ENCODE results near the gene CAPRIN2.
A peak's percentile ranks its signal among the peaks of the same experiment; 100 is the strongest.

The CAPRIN2 gene, protein sequence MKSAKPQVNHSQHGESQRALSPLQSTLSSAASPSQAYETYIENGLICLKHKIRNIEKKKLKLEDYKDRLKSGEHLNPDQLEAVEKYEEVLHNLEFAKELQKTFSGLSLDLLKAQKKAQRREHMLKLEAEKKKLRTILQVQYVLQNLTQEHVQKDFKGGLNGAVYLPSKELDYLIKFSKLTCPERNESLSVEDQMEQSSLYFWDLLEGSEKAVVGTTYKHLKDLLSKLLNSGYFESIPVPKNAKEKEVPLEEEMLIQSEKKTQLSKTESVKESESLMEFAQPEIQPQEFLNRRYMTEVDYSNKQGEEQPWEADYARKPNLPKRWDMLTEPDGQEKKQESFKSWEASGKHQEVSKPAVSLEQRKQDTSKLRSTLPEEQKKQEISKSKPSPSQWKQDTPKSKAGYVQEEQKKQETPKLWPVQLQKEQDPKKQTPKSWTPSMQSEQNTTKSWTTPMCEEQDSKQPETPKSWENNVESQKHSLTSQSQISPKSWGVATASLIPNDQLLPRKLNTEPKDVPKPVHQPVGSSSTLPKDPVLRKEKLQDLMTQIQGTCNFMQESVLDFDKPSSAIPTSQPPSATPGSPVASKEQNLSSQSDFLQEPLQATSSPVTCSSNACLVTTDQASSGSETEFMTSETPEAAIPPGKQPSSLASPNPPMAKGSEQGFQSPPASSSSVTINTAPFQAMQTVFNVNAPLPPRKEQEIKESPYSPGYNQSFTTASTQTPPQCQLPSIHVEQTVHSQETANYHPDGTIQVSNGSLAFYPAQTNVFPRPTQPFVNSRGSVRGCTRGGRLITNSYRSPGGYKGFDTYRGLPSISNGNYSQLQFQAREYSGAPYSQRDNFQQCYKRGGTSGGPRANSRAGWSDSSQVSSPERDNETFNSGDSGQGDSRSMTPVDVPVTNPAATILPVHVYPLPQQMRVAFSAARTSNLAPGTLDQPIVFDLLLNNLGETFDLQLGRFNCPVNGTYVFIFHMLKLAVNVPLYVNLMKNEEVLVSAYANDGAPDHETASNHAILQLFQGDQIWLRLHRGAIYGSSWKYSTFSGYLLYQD

DNA sequence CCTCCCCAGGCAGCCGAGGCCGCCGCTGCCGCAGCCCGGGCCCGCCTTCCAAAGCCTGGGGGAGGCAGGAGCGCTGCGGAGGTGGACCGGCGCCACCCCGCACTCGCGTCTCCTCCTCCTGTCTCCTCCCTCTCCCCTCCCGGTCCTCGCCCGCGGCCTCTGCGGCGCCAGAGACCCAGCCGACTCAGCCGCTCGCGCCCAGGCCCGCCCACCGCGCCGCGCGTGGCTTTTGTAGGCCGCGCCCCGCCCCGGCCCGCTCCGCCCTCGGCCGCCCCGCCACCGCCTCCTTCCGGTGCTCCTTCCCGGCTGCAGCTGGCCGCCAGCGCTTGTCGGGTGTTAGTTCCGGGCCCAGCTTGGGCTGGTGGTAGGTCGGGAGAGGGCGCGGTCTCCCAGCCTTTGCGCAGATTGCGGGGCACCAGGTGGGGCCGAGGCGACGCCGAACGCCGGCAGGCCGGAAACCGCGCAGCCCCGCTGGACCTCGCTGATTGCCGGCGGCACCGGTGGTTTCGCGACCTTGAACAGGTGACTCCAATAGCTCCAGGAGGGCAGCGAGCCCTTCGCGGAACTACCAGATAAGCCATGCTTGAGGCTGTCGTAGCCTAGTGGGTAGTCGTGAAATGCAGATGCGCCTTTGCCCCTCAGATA, at the start of gene CAPRIN2:
TSS of gene CAPRIN2 (minus strand) at position 202 of the 645 bp plus-strand sequence. CDS start 1,431 bp downstream, outside the sequence.
- peak; percentile 95 for DNase-seq (ENCODE audit: low read depth)

DNA sequence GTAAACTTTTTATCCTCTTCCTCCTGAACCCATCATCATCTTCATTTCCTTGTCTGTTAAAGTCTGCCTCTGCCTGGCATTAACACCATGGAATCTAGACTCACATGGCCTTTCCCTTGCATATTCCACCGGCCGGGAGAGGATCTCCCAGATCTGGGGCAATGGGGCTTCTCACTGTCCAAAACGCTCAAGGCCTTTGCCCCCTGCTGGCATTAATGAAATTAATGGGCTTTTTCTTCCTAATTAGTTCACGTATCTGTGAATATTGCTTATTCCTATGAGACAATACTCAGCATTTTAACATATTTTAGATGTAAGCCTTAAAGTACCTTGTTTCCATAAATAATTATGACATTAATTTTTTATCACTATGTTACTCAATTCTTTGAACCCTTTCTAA, 42.9 kb upstream of the CAPRIN2 start:
- DNase-seq (ENCODE audit: low read depth) = no peak

DNA sequence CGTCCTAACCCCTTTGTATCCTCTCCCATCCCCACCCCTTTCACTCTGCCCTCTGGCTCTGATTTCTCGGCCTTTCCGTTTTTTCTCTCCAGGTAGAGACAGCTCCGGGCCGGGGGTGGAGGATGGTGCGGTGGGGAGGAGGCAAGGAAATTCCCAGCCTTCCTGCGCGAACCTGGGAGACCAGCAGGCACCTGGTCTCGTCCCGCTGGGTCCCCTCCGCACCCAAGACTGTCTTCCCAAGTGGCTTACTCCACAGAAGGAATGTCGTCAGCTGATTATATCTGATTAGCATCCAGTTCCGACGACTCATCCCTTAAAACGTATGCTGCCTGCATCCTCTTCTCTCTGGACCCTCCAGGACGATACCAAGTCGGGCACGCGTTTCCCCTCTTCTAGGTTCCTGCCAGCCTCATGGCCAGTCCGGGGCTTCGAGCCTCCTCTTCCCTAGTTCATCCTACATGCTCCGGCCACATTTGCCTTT, 42.2 kb upstream of the CAPRIN2 start:
- peak; percentile 51 for DNase-seq (ENCODE audit: low read depth)

DNA sequence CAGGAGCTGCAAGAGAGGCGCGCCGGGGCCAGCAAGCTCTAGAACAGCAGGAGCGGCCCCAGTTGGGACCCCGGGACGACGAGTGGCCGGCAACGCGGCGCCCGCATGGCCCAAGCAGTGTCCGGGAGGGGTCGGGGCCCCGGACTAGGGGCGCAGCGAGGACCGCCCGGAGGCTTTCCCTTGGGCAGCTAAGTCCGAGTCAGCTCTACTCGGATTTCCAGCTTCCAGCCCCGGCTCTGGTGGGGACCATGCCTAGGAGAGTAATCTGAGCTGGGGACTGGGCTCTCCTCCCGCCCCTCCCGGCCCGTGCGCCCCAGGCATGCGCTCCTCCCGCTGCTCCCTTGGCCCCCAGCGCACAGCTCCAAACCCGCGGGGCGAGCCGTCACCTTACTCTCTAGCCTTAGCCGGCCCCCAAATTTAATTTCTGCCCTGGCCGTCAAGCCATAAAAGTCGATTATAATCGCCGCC, 41.6 kb upstream of the CAPRIN2 start:
- peak; percentile 86 for DNase-seq (ENCODE audit: low read depth)

DNA sequence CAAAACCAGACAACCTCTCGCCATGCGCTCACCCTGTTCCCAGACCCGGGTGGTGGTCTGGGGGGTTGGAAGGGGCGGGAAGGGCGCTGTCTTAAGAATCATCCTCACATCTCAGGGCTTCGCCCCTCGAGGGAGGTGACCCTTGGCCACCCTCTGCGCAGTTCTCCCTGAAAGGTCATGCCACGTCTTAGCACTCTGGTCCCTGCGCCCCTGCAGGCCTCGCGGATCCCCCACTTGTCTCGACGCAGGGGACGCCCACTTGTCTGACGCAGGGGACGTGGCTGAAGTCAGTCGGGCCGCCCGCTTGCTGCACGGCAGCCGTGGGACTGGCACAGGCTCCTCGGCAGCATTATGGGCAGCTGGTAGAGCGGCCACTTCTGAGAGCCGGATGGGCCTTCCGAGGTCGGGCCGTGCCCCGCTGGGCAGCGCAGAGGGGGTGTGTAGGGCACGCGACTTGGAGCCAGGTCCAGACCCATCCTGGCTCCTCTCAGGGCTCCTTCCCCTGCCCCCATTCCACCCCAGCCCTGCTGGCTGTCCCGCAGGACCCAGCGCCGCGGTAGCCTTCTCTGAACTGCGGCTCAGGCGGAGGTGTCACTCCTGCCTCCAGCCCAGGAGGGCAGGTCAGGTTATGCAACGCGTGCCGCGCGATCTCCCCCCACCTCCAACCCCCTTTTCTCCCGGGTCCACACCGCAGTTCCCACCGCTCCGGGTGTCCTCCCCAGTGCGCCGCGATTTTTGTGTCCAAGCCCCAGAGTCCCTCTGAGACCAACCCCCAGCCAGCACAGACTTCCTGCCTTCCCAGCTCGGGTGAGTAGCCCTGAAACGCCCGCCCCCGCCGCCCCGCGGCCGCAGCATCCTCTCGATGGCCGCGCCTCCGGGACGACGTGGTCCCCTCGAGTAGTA, 40.9 kb upstream of the CAPRIN2 start:
- peak; percentile 94 for DNase-seq (ENCODE audit: low read depth)

DNA sequence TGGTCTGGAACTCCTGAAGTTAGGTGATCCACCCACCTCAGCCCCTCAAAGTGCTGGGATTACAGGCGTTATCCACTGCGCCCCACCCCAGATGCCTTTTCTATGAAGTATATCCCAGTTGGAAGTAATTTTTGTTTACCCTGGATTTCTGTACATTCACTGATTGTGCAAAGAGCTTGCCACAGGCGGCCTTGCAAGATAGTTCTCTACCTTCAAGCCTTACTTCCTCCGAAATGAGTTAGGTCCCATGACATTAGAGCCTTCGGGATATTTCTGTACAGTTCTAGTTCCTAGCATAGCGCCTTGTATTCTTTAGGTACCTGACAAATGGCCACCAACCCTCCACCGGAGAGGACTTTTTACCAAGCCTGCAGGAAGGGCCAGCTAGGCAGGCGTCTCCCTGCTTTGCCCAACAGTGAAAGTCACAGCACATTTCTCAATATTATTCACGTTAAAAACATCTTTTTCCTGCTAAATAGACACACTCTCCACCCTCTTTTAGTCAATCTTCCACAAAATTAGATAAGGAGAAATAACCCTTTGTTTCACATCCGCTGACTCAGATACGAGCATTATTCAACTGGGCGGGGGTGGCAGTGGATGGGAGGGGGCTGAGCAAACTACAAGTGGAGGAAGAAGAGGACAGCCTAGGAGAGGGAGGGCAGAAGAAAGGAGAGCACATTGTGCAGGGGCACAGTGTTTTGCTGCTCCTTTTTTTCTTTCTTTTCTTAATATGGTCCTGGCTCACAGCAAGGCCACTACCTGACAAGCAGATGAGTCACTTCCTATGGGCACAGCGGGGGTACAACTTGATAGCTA, 40.0 kb upstream of the CAPRIN2 start:
- DNase-seq (ENCODE audit: low read depth) = peak; percentile 99

DNA sequence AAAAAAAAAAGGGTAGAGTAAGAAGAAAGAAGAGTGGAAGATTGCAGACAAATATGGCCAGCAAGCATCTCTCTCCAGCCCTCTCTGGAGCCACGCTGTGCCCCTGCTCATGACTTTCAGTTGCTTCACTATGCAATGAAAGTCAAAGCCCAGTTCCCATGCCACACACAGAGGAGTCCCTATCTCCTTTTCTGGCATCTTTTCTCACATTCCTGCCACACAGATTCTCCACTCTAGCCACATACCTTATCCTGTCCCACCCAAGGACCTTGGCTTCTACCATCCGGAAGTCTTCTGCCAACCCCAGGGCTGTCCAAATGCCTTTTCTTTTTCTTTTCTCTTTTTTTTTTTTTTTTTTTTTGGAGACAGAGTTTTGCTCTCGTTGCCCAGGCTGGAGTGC, 39.3 kb upstream of the CAPRIN2 start:
- peak; percentile 84 for DNase-seq (ENCODE audit: low read depth)

DNA sequence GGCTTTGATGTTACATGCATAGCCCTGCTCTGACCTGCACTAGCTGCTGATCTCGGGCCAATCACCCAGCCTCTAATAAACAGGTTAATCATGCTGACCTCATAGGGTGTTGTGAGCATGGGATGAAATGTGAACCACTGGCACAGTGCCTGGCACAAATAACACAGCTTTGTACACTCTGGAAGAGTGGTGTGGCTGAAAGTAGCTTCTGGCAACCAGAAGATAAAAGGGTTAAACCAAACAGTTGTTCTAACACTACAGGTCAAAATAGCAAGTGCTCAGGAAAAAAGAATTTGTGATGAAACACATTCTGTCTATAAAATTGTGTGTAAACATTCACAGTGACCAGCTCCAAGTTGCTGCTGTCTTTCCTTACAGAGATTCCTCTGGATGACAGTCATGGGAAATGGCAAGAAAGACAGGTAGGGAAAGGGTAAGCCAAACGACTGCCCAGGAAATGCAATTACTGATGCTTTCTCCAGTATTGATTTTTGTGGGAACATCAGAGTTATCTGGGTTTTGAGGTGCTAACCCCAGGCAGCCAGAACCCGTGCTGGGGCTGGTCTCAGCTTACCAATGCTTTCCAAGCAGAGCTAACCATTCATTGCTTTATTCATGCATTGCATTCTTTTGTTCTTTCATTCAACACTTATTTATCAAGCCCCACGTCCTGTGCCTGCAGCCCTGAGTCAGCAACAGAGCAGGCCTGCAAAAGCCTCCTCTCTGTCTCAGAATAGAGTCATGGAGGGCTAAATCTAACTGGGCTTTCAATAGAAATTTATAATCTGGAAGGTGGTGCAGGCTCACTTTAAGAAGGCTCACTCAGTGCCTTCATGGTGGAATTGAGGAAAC, 38.1 kb upstream of the CAPRIN2 start:
- peak; percentile 45 for DNase-seq (ENCODE audit: low read depth)

DNA sequence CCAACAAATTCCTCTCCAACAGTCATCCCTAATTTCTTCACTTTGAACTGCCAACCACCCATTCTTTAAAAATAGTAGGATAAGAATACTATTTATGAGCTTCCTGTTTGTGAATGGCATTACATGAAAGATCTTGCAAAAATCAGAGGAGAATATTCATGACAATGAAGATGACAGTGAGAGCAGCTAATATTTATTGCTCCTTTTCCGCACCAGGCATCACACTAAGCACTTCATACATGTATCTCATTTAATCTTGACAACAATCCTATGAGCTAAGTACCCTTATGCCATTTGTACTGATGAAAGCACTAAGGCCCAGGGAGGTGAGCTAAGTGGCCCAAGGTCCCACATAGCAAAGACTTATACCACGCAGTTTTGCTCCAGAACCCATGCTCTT, 37.3 kb upstream of the CAPRIN2 start:
- no peak for DNase-seq (ENCODE audit: low read depth)

DNA sequence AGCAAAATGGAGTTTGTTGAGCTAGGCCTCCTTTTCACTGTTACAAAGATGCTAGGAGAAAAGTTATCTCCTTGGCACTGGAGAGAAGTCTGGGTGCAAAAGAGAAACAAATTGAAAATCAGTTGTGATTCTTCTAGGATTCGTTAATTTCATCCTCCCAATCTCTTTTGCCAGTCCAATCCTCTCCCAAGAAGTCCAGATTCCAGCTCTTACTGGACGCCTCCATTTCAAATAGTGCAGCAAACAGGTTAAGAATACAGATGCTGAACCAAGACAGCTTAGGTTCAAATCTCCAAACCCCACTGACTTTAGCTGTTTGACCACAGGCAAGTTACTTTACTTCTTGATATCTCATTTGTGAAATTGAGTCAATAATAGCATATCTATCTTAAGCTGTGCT, 34.0 kb upstream of the CAPRIN2 start:
- DNase-seq (ENCODE audit: low read depth) = no peak

DNA sequence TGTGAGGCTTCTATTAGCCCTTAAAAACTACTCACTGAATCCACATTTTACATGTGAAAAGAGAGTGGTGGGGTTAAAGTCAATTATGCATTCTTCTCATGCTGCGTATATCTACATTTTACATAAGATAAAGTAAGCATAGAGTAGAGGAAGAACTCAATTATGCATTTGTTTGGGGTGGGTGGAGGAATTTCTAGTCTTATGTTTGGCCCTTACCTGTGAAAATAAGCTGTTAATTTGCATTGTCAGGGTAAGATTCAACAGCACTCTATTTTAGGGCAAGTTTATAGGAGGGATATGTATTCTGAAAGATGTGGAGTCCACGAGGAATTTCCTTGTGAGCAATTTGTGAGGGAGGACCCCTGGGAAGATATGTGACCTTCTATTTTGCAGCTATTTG, 30.9 kb upstream of the CAPRIN2 start:
- DNase-seq (ENCODE audit: low read depth) = no peak

DNA sequence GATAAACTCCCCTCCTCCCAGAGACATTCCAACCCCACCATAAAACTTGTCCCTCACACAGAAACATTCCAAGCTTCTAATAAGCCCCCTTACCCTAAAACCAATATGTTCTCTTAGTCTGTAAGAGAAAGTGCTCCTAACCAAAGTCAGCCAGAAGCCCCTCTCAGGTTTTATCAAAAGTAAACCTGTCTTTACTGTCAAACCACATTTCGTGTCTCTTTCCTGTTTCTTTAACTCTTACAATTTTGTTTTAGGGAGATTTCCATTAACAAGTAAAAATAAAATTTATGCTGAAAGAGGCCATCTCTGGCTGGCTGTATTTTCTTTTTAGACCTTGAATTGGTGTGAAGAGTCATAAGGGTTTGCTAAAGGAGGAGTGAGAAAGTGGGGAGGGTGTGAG, 29.8 kb upstream of the CAPRIN2 start:
- no peak for DNase-seq (ENCODE audit: low read depth)

DNA sequence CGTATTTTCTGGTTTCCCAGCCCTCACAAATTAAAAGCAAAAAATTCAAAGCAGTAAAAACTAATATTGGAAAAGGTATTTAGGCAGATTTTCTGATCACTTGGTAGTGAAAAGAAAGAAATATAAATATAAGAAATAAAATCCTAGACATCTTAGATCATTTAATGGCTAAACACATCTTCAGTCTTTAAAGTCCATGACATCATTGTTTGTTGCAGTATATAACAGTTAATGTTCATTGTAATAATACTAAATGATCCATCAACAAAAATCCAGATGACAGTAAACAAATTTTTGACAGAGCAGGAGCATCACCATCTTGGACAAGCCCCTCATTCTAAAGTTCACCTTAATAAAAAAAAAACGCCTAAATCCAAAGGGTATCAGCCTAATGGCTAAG, 29.2 kb upstream of the CAPRIN2 start:
- no peak for DNase-seq (ENCODE audit: low read depth)

DNA sequence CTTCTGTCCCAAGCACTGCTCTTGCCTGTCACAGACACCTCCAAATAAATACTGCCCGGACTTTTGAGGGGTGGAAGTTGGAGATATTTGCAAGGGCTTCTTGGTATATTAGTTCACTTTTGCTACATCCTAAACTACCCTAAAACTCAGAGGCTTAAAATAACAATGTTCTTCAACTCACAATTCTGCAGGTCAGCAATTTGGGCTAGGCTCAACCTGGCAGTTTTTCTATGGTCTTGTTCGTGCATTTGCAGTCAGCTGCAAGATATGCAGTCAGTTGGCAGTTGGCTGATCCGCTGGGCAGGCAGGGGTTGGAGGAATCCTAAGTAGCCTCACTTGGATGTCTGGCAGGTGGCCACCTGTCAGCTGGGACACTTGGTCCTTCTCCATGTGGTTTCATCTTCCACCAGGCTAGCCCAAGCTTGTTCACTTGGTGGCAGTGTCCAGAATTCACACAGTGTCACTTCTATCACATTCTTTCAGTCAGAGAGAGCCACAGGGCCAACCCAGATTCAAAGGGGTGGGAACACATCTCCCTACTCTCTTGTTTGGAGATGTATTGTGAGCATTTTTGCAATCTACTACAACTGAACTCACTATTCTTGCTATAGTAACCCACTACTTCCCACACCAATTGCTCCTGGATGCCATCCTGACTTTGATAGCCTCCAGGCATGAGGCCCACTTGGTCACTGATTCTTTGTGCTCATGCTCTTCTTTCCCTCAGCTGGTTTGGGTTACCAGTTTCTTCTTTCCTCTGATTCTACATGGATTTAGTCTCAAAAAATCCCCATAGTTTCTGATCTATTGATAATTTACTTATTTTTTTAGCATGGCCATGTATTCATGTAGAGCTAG, 27.8 kb upstream of the CAPRIN2 start:
- no peak for DNase-seq (ENCODE audit: low read depth)

DNA sequence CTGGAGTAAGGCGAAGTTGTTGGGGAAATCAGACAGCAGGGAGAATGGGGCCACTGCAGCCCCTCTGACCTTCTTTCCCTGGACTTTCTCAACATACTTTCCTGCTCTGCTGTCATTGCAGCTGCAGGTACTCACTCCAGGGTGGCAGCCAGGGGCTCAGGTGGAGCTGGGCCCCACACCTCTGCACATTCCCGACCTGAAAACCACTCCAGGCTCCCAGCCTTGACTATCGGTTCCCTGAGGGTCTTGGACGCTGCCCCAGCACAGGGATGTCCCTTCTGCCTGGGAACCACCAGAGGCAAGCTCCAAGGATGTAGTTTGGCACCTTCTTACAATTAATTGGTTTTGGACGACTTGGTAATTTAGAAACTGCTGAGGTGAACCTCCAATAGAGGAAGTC, 24.8 kb upstream of the CAPRIN2 start:
- DNase-seq (ENCODE audit: low read depth) = no peak

DNA sequence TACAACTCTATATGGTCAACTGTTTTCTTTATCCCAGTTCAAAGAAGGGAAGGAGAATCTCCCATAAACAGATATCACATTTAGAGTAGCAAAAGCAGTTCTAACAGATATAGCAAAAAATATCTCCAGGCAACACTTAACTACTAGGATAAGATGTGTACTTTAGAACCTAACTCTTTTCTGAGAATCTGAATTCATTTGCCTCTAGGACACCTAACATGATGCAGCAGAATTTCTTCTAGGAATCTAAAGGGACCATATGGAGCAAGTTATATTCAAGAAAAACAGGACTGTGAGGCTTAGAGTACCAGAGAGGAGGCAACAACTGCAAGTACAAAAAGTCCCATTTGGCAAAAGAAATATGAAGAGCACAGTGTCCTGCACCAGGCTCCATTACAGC, 24.4 kb upstream of the CAPRIN2 start:
- DNase-seq (ENCODE audit: low read depth) = no peak

DNA sequence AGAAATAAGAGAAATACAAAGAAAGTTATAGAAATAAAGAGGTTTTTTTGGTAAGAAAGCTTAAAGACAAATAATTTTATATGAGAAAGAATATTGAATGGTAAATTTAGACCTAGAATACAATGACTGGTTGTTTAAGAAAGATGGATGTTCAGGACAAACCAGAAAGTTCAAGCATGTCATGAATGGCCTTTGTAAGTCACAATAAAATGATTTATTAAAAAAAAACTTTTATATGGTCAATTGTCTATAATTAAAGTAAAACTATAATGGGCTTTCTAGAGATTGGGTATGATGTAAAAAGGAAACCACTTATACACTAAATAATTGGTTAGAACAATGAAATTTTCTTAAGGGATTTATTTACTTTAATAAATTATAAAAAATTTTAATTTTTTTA, 19.8 kb upstream of the CAPRIN2 start:
- no peak for DNase-seq (ENCODE audit: low read depth)

DNA sequence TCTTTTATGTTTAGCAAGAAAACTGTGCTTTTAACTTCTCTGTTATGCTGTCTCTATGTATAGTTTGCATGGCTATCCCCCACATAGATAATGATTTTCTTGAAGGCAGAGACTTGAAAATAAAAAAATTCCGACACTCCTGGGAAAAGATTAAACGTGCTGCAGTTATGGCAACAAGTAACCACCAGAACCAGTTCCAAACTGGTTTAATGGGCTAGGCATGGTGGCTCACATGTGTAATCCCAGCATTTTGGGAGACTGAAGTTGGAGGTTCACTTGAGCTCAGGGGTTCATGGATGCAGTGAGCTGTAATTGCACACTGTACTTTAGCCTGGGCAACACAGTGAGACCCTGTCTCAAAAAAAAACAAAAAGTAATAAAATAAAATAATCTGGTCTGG, 15.1 kb upstream of the CAPRIN2 start:
- no peak for DNase-seq (ENCODE audit: low read depth)
